HL-60 (cell line): ENCODE data around the gene C12orf75.

ENCODE experiments used
- DNase-seq, 2 experiments: peaks; one replicate each; pipeline ENCODE4 v3.0.0-alpha.2; 2010 to 2020; ENCODE audit warnings: low read depth in 1 of 2, low spot score in 1 of 2
- H3K27ac ChIP-seq: fragments of 250-450 bp; sonication (Bioruptor Pico); replicated peaks from 2 replicates; pipeline ENCODE4 v1.5.1; 2020; ENCODE audit warnings: mild to moderate bottlenecking, moderate library complexity
- H3K27me3 ChIP-seq: fragments of 250-450 bp; sonication (Bioruptor Pico); 2 replicates; pipeline ENCODE4 v1.5.1; 2021; ENCODE audit warnings: mild to moderate bottlenecking, moderate library complexity; ENCODE audit not compliant: insufficient read depth, poor library complexity, severe bottlenecking
- H3K4me3 ChIP-seq: replicated peaks from 2 replicates; pipeline ENCODE4 v1.5.1; 2011; ENCODE audit warnings: mild to moderate bottlenecking, control low read depth, low read length; ENCODE audit not compliant: insufficient read depth
- GABPA ChIP-seq: IDR thresholded peaks from 2 replicates; pipeline ENCODE4 v1.6.1; 2012; ENCODE audit warnings: low read depth
- POLR2AphosphoS5 ChIP-seq: IDR thresholded peaks from 2 replicates; pipeline ENCODE4 v1.6.1; 2012; ENCODE audit warnings: low read depth
- SPI1 ChIP-seq: IDR thresholded peaks from 2 replicates; pipeline ENCODE4 v1.6.1; 2012; ENCODE audit warnings: low read depth, mild to moderate bottlenecking, borderline replicate concordance
- TF ChIP-seq, protein P1 (sequence below): IDR thresholded peaks from one replicate; pipeline ENCODE4 v1.5.1; 2011; ENCODE audit warnings: low read length, control low read depth, inconsistent platforms; ENCODE audit not compliant: insufficient read depth
- TF ChIP-seq, protein P2 (sequence below): IDR thresholded peaks from 2 replicates; pipeline ENCODE4 v1.6.1; 2012; ENCODE audit warnings: low read depth; ENCODE audit not compliant: insufficient replicate concordance

The C12orf75 gene

DNA sequence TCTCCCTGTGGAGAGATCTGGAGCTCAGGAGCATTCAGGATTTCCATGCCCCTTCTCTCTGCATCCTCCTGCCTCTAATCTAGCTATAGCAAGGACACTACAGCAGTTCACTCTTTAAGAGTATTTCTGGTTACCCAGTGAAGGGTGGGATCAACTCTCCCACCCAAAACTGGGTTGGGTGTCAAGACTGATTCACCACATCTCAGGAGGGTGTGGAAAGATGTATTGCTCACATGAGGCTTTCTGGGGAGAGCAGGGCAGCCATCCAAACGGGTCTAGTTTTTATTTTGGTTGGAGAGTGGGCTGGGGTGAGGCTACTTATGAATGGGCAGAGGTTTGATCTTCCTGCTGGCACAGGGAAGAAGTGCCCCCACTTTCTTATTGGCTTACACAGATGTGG lies 18.6 kb downstream of the C12orf75 start:
- Histone ChIP-seq H3K27me3 (peaks cover 9% of the 10 kb centered on the region), H3K4me3 (no peak overlapping the region), H3K27ac (no peak overlapping the region)
- no peak for DNase-seq
- TF ChIP-seq GABPA (no peak), POLR2AphosphoS5 (no peak), SPI1 (no peak)
- TF ChIP-seq, protein P1, sequence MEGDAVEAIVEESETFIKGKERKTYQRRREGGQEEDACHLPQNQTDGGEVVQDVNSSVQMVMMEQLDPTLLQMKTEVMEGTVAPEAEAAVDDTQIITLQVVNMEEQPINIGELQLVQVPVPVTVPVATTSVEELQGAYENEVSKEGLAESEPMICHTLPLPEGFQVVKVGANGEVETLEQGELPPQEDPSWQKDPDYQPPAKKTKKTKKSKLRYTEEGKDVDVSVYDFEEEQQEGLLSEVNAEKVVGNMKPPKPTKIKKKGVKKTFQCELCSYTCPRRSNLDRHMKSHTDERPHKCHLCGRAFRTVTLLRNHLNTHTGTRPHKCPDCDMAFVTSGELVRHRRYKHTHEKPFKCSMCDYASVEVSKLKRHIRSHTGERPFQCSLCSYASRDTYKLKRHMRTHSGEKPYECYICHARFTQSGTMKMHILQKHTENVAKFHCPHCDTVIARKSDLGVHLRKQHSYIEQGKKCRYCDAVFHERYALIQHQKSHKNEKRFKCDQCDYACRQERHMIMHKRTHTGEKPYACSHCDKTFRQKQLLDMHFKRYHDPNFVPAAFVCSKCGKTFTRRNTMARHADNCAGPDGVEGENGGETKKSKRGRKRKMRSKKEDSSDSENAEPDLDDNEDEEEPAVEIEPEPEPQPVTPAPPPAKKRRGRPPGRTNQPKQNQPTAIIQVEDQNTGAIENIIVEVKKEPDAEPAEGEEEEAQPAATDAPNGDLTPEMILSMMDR = no peak
- TF ChIP-seq, protein P2, sequence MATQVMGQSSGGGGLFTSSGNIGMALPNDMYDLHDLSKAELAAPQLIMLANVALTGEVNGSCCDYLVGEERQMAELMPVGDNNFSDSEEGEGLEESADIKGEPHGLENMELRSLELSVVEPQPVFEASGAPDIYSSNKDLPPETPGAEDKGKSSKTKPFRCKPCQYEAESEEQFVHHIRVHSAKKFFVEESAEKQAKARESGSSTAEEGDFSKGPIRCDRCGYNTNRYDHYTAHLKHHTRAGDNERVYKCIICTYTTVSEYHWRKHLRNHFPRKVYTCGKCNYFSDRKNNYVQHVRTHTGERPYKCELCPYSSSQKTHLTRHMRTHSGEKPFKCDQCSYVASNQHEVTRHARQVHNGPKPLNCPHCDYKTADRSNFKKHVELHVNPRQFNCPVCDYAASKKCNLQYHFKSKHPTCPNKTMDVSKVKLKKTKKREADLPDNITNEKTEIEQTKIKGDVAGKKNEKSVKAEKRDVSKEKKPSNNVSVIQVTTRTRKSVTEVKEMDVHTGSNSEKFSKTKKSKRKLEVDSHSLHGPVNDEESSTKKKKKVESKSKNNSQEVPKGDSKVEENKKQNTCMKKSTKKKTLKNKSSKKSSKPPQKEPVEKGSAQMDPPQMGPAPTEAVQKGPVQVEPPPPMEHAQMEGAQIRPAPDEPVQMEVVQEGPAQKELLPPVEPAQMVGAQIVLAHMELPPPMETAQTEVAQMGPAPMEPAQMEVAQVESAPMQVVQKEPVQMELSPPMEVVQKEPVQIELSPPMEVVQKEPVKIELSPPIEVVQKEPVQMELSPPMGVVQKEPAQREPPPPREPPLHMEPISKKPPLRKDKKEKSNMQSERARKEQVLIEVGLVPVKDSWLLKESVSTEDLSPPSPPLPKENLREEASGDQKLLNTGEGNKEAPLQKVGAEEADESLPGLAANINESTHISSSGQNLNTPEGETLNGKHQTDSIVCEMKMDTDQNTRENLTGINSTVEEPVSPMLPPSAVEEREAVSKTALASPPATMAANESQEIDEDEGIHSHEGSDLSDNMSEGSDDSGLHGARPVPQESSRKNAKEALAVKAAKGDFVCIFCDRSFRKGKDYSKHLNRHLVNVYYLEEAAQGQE = no peak

DNA sequence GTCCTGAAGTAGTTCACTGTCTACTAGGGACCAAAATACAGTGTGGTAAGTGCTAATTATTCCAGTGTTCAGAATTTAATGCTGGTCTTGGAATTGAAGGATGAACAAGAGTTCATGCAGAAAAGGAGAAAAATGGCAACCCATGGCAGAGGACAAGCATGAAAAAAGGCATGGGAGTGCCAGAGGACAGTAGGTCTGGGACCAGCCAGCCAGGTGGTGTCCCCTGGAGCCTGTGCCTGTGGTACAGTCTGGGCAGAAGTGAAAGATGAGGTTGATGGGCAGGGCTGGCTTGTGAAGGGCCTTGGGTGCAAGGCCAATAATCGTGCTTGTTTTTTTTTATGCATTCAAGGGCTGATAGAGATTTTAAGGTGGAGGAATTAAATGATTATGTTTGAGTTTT lies 21.0 kb downstream of the C12orf75 start:
- no peak for DNase-seq
- peaks cover 9% of the 10 kb centered on the region for H3K27me3 ChIP-seq
- no peak for TF ChIP-seq POLR2AphosphoS5
- TF ChIP-seq, protein P1 = no peak
- no peak for TF ChIP-seq GABPA
- TF ChIP-seq SPI1 = no peak
- TF ChIP-seq, protein P2 = no peak
- H3K4me3 ChIP-seq = no peak overlapping the region
- no peak overlapping the region for H3K27ac ChIP-seq

DNA sequence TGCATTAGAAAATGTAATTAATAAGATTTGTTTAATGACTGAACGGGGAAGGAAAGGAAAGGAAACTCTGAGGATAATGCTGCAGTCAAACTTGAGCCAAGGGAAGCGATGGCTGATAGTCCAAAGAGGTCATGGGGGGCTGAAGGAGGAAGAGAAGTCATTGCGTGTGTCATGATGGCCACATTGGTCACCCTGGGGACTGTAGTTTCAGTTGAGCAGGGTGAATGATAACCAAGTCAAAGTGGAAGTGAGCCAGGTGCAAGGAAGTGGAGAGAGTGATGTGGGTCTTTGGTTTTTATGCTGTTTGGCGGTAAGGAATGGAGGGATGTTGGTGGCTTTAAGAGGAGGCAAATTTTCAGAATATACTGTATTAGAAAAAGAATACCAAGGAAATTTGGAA lies 21.6 kb downstream of the C12orf75 start:
- Histone ChIP-seq H3K27ac (no peak overlapping the region), H3K4me3 (no peak overlapping the region), H3K27me3 (peaks cover 9% of the 10 kb centered on the region)
- DNase-seq = no peak
- no peak for TF ChIP-seq SPI1
- TF ChIP-seq, protein P1 = no peak
- TF ChIP-seq GABPA = no peak

DNA sequence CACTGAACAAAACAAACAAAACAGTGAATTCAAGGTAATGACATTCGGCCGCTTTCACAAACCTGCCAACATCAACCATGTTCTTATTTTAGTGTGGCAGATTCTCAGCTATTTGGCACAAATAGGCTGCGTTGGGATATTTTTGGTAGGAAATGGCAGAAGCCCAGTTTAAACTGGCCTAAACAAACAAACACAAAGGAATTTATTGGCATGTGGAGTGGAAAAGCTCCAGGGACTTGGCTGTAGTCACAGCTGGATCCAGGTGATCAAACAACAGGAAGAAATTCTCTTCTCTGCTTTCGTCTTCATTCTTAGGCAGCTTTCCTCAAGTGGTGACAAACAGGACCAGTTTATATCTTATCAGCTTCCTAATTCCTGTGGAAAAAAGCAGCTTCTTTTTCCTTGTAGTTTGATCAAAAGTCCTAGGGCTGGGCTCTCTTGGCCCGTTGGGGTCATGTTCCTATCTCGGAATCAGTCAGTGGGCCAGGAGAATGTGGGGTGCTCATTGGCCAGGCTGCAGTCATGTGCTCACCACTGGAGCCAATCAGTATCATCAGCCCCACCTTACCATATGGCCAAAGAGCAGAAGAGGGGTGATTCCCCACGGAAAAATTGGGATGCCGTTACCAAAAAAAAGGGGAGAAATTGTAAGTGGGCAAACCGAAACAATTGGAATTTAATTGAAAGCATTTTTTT lies 22.6 kb downstream of the C12orf75 start:
- no peak for TF ChIP-seq SPI1
- TF ChIP-seq, protein P2 = no peak
- TF ChIP-seq, protein P1 = no peak
- no peak for TF ChIP-seq POLR2AphosphoS5
- no peak for TF ChIP-seq GABPA
- H3K27ac ChIP-seq = no peak overlapping the region
- DNase-seq = no peak
- no peak overlapping the region for H3K4me3 ChIP-seq
- peaks cover 9% of the 10 kb centered on the region for H3K27me3 ChIP-seq
